HepG2 (cell line): ENCODE measurements around the gene FBXL13. TPM values are rescaled to one million over a fixed set of nuclear protein-coding genes. Genes with fewer than 3 reads are reported as not detected.
A peak's percentile ranks its signal among the peaks of the same experiment; 100 is the strongest.

Experiments used
- ATF2 ChIP-seq: sonication (generic); formaldehyde crosslinking; IDR thresholded peaks from 2 replicates; pipeline ENCODE4 v1.4.0; 2020; ENCODE audit warnings: missing genetic modification reagents
- BATF2 ChIP-seq: sonication (generic); formaldehyde crosslinking; IDR thresholded peaks from 2 replicates; pipeline ENCODE4 v1.8.0; 2022; ENCODE audit warnings: mild to moderate bottlenecking, missing genetic modification reagents, moderate library complexity
- CENPT ChIP-seq: sonication (generic); formaldehyde crosslinking; IDR thresholded peaks from 2 replicates; pipeline ENCODE4 v1.8.0; 2022; ENCODE audit warnings: low read depth, mild to moderate bottlenecking, moderate library complexity, missing genetic modification reagents
- CENPX ChIP-seq: sonication (generic); formaldehyde crosslinking; IDR thresholded peaks from 2 replicates; pipeline ENCODE4 v1.9.0; 2021; ENCODE audit warnings: mild to moderate bottlenecking, missing genetic modification reagents, moderate library complexity
- CSRNP2 ChIP-seq: sonication (generic); formaldehyde crosslinking; conservative IDR thresholded peaks from 2 replicates; pipeline ENCODE4 v1.8.0; 2022; ENCODE audit warnings: low read depth, missing genetic modification reagents
- FOXO4 ChIP-seq: sonication (generic); formaldehyde crosslinking; conservative IDR thresholded peaks from 2 replicates; pipeline ENCODE4 v1.8.1; 2023; ENCODE audit warnings: missing genetic modification reagents
- HNRNPL ChIP-seq: fragments of 200-400 bp; formaldehyde crosslinking; IDR thresholded peaks from 2 replicates; pipeline ENCODE4 v1.6.1; 2017; ENCODE audit warnings: mild to moderate bottlenecking, low read depth, low read length
- IKZF1 ChIP-seq: fragments of 450-650 bp; IDR thresholded peaks from 2 replicates; pipeline ENCODE4 v1.7.1; 2016
- KDM1A ChIP-seq: IDR thresholded peaks from 2 replicates; pipeline ENCODE4 v1.6.1; 2016; ENCODE audit warnings: missing compliant biosample characterization
- KLF12 ChIP-seq: sonication (generic); formaldehyde crosslinking; IDR thresholded peaks from 2 replicates; pipeline ENCODE4 v1.4.0; 2020; ENCODE audit warnings: missing genetic modification reagents, borderline replicate concordance
- NR3C1 ChIP-seq: sonication (generic); formaldehyde crosslinking; IDR thresholded peaks from 2 replicates; pipeline ENCODE4 v1.4.0; 2020; ENCODE audit warnings: missing genetic modification reagents
- SNAPC5 ChIP-seq: sonication (generic); formaldehyde crosslinking; IDR thresholded peaks from 2 replicates; pipeline ENCODE4 v1.8.1; 2023; ENCODE audit warnings: mild to moderate bottlenecking, missing genetic modification reagents, borderline replicate concordance
- TRAFD1 ChIP-seq: sonication (generic); formaldehyde crosslinking; IDR thresholded peaks from 2 replicates; pipeline ENCODE4 v1.5.1; 2020; ENCODE audit warnings: missing genetic modification reagents, mild to moderate bottlenecking, borderline replicate concordance
- WIZ ChIP-seq: sonication (generic); formaldehyde crosslinking; IDR thresholded peaks from 2 replicates; pipeline ENCODE4 v1.5.1; 2020; ENCODE audit warnings: mild to moderate bottlenecking, missing genetic modification reagents
- ZNF496 ChIP-seq: sonication (generic); formaldehyde crosslinking; IDR thresholded peaks from 2 replicates; pipeline ENCODE4 v1.8.1; 2023; ENCODE audit warnings: mild to moderate bottlenecking, moderate library complexity, missing genetic modification reagents; ENCODE audit not compliant: insufficient replicate concordance
- ZNF530 ChIP-seq: sonication (generic); formaldehyde crosslinking; IDR thresholded peaks from 2 replicates; pipeline ENCODE4 v1.5.0; 2020; ENCODE audit warnings: low read depth, mild to moderate bottlenecking, missing genetic modification reagents
- ZNF574 ChIP-seq: sonication (generic); formaldehyde crosslinking; IDR thresholded peaks from 2 replicates; pipeline ENCODE4 v1.4.0; 2020; ENCODE audit warnings: missing genetic modification reagents
- ZNF766 ChIP-seq: sonication (generic); formaldehyde crosslinking; IDR thresholded peaks from 2 replicates; pipeline ENCODE4 v1.5.0; 2020; ENCODE audit warnings: missing genetic modification reagents, borderline replicate concordance
- polyA plus RNA-seq, 8 experiments: library from polyadenylated mRNA; depleted of rRNA in 3 of 8; stranded (reverse) in 7 of 8; unstranded in 1 of 8; fragments of >200 nt; fragmentation: Illumina TruSeq in 4 of 8; extraction: Trizol in 4 of 8; gene quantifications; 2 replicates each; pipeline versions ENCODE4 v1.2.1 to v1.2.3, GENCODE V29; 2011 to 2016; ENCODE audit warnings: low read depth in 4 of 8, missing spikeins in 1 of 8, mixed read lengths in 1 of 8; ENCODE audit not compliant: insufficient read depth in 1 of 8
- total RNA-seq, 5 experiments: library from RNA; depleted of rRNA; stranded (reverse); fragments of >200 nt; fragmentation: Illumina TruSeq; extraction: Trizol; gene quantifications; 2 replicates each; pipeline ENCODE4 v1.2.3, GENCODE V29; 2016; ENCODE audit warnings: low read depth in 1 of 5

Gene FBXL13
- total and polyA plus RNA-seq, 2 of the 13 experiments (the other 11 are each of a cell fraction or from before 2014, with no cell fraction given): 0.24 to 0.77 TPM

GRCh38 chr7:103074519-103075336 lies at the start of gene FBXL13, which contains the start of gene ARMC10 (continued):
- TF ChIP-seq BATF2 (CRISPR knock-in tag): 0 out of 2 replicates have a peak, but pooled peaks have one; percentile 40
- TF ChIP-seq ATF2: no peak; the same call in 1 of the 2 replicates
- TF ChIP-seq ZNF530 (CRISPR knock-in tag): no peak
- TF ChIP-seq SNAPC5: no peak
- no peak for TF ChIP-seq TRAFD1 (CRISPR knock-in tag)
- 0 out of 2 replicates have a peak, but pooled peaks have one; percentile 69 for TF ChIP-seq ZNF574 (CRISPR knock-in tag)
- no peak for TF ChIP-seq ZNF496 (CRISPR knock-in tag)
- TF ChIP-seq CENPT (CRISPR knock-in tag): no peak
- no peak for TF ChIP-seq ZNF766
- TF ChIP-seq CENPX (CRISPR knock-in tag): no peak
- TF ChIP-seq WIZ (CRISPR knock-in tag): no peak
- no peak for TF ChIP-seq KDM1A (CRISPR knock-in tag)
- TF ChIP-seq IKZF1: no peak
- TF ChIP-seq HNRNPL: no peak
- TF ChIP-seq NR3C1: no peak
- TF ChIP-seq KLF12 (CRISPR knock-in tag): peak; percentile 90
- TF ChIP-seq FOXO4 (CRISPR knock-in tag): no peak
- 0 out of 2 replicates have a peak, but pooled peaks have one; percentile 64 for TF ChIP-seq CSRNP2 (CRISPR knock-in tag)
